GM12878 (cell line): Measurements from ENCODE around the gene CCDC78. TPM values are rescaled to one million over a fixed set of nuclear protein-coding genes. Genes with fewer than 3 reads are reported as not detected.

Source experiments
- ATAC-seq: fragments of 200-7000 bp; cut with Tn5 transposase; 3 replicates; pipeline ENCODE4 v1.9.1; 2020; ENCODE audit warnings: mild to moderate bottlenecking, moderate library complexity
- BruUV-seq: library from RNA; stranded (reverse); fragments of 400-500 nt; replicated peaks from 2 replicates; lab custom pipeline; 2021; lab: Mats Ljungman, UMichigan
- CTCF ChIA-PET: fragments of 300-600 bp; sonication (Branson Sonifier 250); formaldehyde crosslinking; extraction: SDS; loops from one replicate; lab custom pipeline; 2021; ENCODE audit warnings: inconsistent platforms; lab: Yijun Ruan, JAX
- POLR2A ChIA-PET: fragments of 350-600 bp; formaldehyde crosslinking; extraction: SDS; loops from one replicate; lab custom pipeline; 2021; ENCODE audit warnings: inconsistent platforms; lab: Charles Lee
- RAD21 ChIA-PET: fragments of 300-600 bp; sonication (Branson Sonifier 250); formaldehyde crosslinking; loops from one replicate; lab custom pipeline; 2023; ENCODE audit warnings: antibody characterized with exemption; ENCODE audit not compliant: unreplicated experiment; lab: Charles Lee
- SMC1A ChIA-PET: fragments of 300-600 bp; sonication (Branson Sonifier 250); formaldehyde crosslinking; loops from one replicate; lab custom pipeline; 2023; ENCODE audit not compliant: unreplicated experiment, uncharacterized antibody; lab: Charles Lee
- DNase-seq: peaks from one replicate; pipeline ENCODE4 v3.0.0-alpha.2; 2011; ENCODE audit warnings: low read depth, low spot score
- FAIRE-seq: peaks from 3 replicates; lab custom pipeline; 2011; peaks lifted over from hg19 to GRCh38; lab: Jason Lieb, UNC
- H2AFZ ChIP-seq: 2 replicates; pipeline ENCODE4 v1.6.0; 2011; ENCODE audit warnings: low read depth, low read length, control low read depth; ENCODE audit not compliant: control insufficient read depth
- H3K27ac ChIP-seq: 2 replicates; pipeline ENCODE4 v1.5.1; 2011; ENCODE audit warnings: control low read depth; ENCODE audit not compliant: control insufficient read depth, insufficient read depth
- H3K27me3 ChIP-seq, 2 experiments: replicated peaks in 1 of 2; 2 replicates each; pipeline versions ENCODE4 v1.6.0 to v1.6.1; 2011; ENCODE audit warnings: low read length in 1 of 2; ENCODE audit not compliant: control insufficient read depth in 2 of 2, insufficient read depth in 2 of 2
- H3K36me3 ChIP-seq, 2 experiments: 2 replicates each; pipeline ENCODE4 v1.5.1; 2011; ENCODE audit warnings: low read length in 1 of 2; ENCODE audit not compliant: control insufficient read depth in 2 of 2, insufficient read depth in 2 of 2
- H3K4me1 ChIP-seq: 2 replicates; pipeline ENCODE4 v1.6.1; 2011; ENCODE audit warnings: mild to moderate bottlenecking, low read length, moderate library complexity, mixed read lengths; ENCODE audit not compliant: control insufficient read depth, insufficient read depth
- H3K4me2 ChIP-seq: 2 replicates; pipeline ENCODE4 v1.6.0; 2011; ENCODE audit warnings: control low read depth; ENCODE audit not compliant: control insufficient read depth, insufficient read depth
- H3K4me3 ChIP-seq: fragments of 200-600 bp; sonication (generic); 2 replicates; pipeline ENCODE4 v1.5.1; 2016
- H3K79me2 ChIP-seq: 2 replicates; pipeline ENCODE4 v1.6.0; 2011; ENCODE audit warnings: low read length; ENCODE audit not compliant: control insufficient read depth, insufficient read depth
- H3K9ac ChIP-seq: 2 replicates; pipeline ENCODE4 v1.8.0; 2011; ENCODE audit warnings: low read length, control low read depth, mixed read lengths; ENCODE audit not compliant: control insufficient read depth, insufficient read depth
- H3K9me3 ChIP-seq: replicated peaks from 3 replicates; pipeline ENCODE4 v1.5.1; 2011; ENCODE audit warnings: mild to moderate bottlenecking, low read length; ENCODE audit not compliant: control insufficient read depth, insufficient read depth
- H4K20me1 ChIP-seq: 2 replicates; pipeline ENCODE4 v1.6.0; 2011; ENCODE audit not compliant: control insufficient read depth, insufficient read depth
- CHD2 ChIP-seq: IDR thresholded peaks from 2 replicates; pipeline ENCODE4 v1.6.1; 2011; ENCODE audit warnings: low read depth, low read length, improper control_type of control experiment, borderline replicate concordance
- CTCF ChIP-seq, 3 experiments: IDR thresholded peaks in 2 of 3; conservative IDR thresholded peaks in 1 of 3; 2 replicates each; pipeline ENCODE4 v1.5.1; 2011; ENCODE audit warnings: low read depth in 3 of 3, low read length in 3 of 3, mild to moderate bottlenecking in 3 of 3, control low read depth in 2 of 3, moderate library complexity in 2 of 3, inconsistent platforms in 1 of 3, mixed read lengths in 1 of 3; ENCODE audit not compliant: control insufficient read depth in 2 of 3, insufficient read depth in 1 of 3; ENCODE audit errors: extremely low read depth in 1 of 3
- GATAD2B ChIP-seq: fragments of 450-650 bp; conservative IDR thresholded peaks from 2 replicates; pipeline ENCODE4 v1.6.1; 2017; ENCODE audit warnings: low read depth, mild to moderate bottlenecking, moderate library complexity
- IRF5 ChIP-seq: fragments of 450-650 bp; IDR thresholded peaks from 2 replicates; pipeline ENCODE4 v1.6.1; 2017; ENCODE audit warnings: borderline replicate concordance
- MEF2B ChIP-seq: fragments of 450-650 bp; IDR thresholded peaks from 2 replicates; pipeline ENCODE4 v1.6.1; 2018; ENCODE audit warnings: mild to moderate bottlenecking, moderate library complexity; ENCODE audit not compliant: partially characterized antibody, poor library complexity, severe bottlenecking
- MLLT1 ChIP-seq: fragments of 450-650 bp; IDR thresholded peaks from 2 replicates; pipeline ENCODE4 v1.6.1; 2016; ENCODE audit warnings: mild to moderate bottlenecking
- MYC ChIP-seq: IDR thresholded peaks from 2 replicates; pipeline ENCODE4 v1.6.1; 2011; ENCODE audit warnings: mild to moderate bottlenecking, low read length, moderate library complexity, inconsistent platforms; ENCODE audit not compliant: insufficient read depth, insufficient replicate concordance, insufficient read length, severe bottlenecking
- NFYA ChIP-seq: IDR thresholded peaks from 2 replicates; pipeline ENCODE4 v1.6.1; 2011; ENCODE audit warnings: low read depth, mild to moderate bottlenecking, low read length, improper control_type of control experiment, borderline replicate concordance
- NR2F1 ChIP-seq: fragments of 450-650 bp; conservative IDR thresholded peaks from 2 replicates; pipeline ENCODE4 v1.6.1; 2017; ENCODE audit warnings: mild to moderate bottlenecking
- TCF7 ChIP-seq: IDR thresholded peaks from 2 replicates; pipeline ENCODE4 v1.6.1; 2014; ENCODE audit warnings: antibody characterized with exemption, borderline replicate concordance
- ZBED1 ChIP-seq: IDR thresholded peaks from 2 replicates; pipeline ENCODE4 v1.6.1; 2016; ENCODE audit warnings: borderline replicate concordance
- WGBS: methylation state at CpG from one replicate; pipeline ENCODE4 v1.1.6; 2016; ENCODE audit warnings: low lambda C conversion rate; ENCODE audit not compliant: insufficient replicate concordance, insufficient coverage; ENCODE audit errors: missing lambda C conversion rate; 5-methylcytosine and 5-hydroxymethylcytosine counted together
- in situ Hi-C: fragments of 300-500 bp; cut with MboI; formaldehyde crosslinking; loops from 9 replicates; pipeline ENCODE4 v1.14.3; 2018; ENCODE audit warnings: mixed read lengths
- intact Hi-C: fragments of 100-400 bp; cut with micrococcal nuclease; formaldehyde crosslinking; loops from one replicate; pipeline ENCODE4 v1.14.2; 2022; ENCODE audit not compliant: unreplicated experiment
- polyA plus RNA-seq, 11 experiments: library from polyadenylated mRNA; depleted of rRNA in 4 of 11; unstranded in 6 of 11; stranded (reverse) in 5 of 11; fragments of >200 nt; fragmentation: Nextera tagmentation in 4 of 11; fragmentation: Illumina TruSeq in 1 of 11; extraction: Ambion mirVana in 4 of 11; extraction: Trizol in 1 of 11; gene quantifications; 1 replicate in 1 of 11; 2 replicates in 10 of 11; pipeline versions ENCODE4 v1.2.1 to v1.2.3, GENCODE V29; 2011 to 2016; ENCODE audit warnings: inconsistent platforms in 2 of 11, missing spikeins in 2 of 11, low read depth in 1 of 11
- total RNA-seq, 4 experiments: library from RNA; depleted of rRNA in 3 of 4; stranded (reverse); fragments of >200 nt in 3 of 4; fragmentation: Illumina TruSeq in 1 of 4; extraction: Trizol in 1 of 4; gene quantifications; 2 replicates each; pipeline versions ENCODE4 v1.2.1 to v1.2.3, GENCODE V29; 2013 to 2021

The CCDC78 gene
- total and polyA plus RNA-seq, 10 of the 15 experiments (the other 5 are each of a cell fraction or from before 2014, with no cell fraction given) = 0.10 to 26.2 (median 5.4) TPM

- WGBS = 21% methylated on average over 14 of the region's 14 CpGs
- no peak for TF ChIP-seq NFYA
- no peak for TF ChIP-seq MYC
- no peak for TF ChIP-seq GATAD2B
- in situ Hi-C loops = no loop called here
- intact Hi-C loops = no loop called here
- ATAC-seq = no peak
- Histone ChIP-seq H3K79me2 (no peaks in the 10 kb centered on the region), H3K4me1 (no peaks in the 10 kb centered on the region), H2AFZ (no peak overlapping the region), H3K4me2 (no peak overlapping the region), H4K20me1 (no peaks in the 10 kb centered on the region), H3K4me3 (no peak overlapping the region), H3K9ac (no peak overlapping the region), H3K36me3 (no peaks in the 10 kb centered on the region), H3K27me3 (peaks cover 0 to 9% of the 10 kb centered on the region in 2 experiments; a peak in 2 of 4 replicates), H3K27ac (no peak overlapping the region), H3K9me3 (no peaks in the 10 kb centered on the region)
- SMC1A ChIA-PET = no interaction called here
- FAIRE-seq = no peak
- CTCF ChIA-PET = no interaction called here
- no TSS peak for BruUV-seq
- DNase-seq = no peak
- POLR2A ChIA-PET = no interaction called here
- RAD21 ChIA-PET = no interaction called here
Measured at GRCh38 chr16:707062-707538, 19.1 kb downstream of the CCDC78 start.

- intact Hi-C loops (no loop called here), in situ Hi-C loops (no loop called here)
- Histone ChIP-seq H3K9me3 (no peaks in the 10 kb centered on the region), H3K9ac (no peak overlapping the region), H2AFZ (no peak overlapping the region), H3K36me3 (no peaks in the 10 kb centered on the region), H3K27ac (no peak overlapping the region), H3K4me1 (no peaks in the 10 kb centered on the region), H3K4me3 (no peak overlapping the region), H3K27me3 (peaks cover 0 to 11% of the 10 kb centered on the region in 2 experiments; a peak in 2 of 4 replicates), H3K79me2 (no peaks in the 10 kb centered on the region), H3K4me2 (no peak overlapping the region), H4K20me1 (no peaks in the 10 kb centered on the region)
- BruUV-seq = no TSS peak
- CTCF ChIA-PET = no interaction called here
- RAD21 ChIA-PET = no interaction called here
- ATAC-seq (no peak), DNase-seq (no peak), FAIRE-seq (no peak)
- SMC1A ChIA-PET = no interaction called here
- WGBS = 8% methylated on average over 39 of the region's 49 CpGs
- POLR2A ChIA-PET = no interaction called here
- TF ChIP-seq IRF5 = no peak
- no peak for TF ChIP-seq NR2F1
- no peak for TF ChIP-seq CTCF (IDR thresholded peaks at IDR 0.05 in 2 of 3, conservative IDR thresholded peaks at IDR 0.05 in 1 of 3; ENCODE audit: control insufficient read depth in 2 of 3, extremely low read depth in 1 of 3, insufficient read depth in 1 of 3, low read depth in 3 of 3, low read length in 3 of 3)
- no peak for TF ChIP-seq MLLT1
- TF ChIP-seq TCF7 = no peak
- no peak for TF ChIP-seq MEF2B
- TF ChIP-seq ZBED1 = no peak
- TF ChIP-seq CHD2 = no peak
Measured at GRCh38 chr16:706189-707061, 19.8 kb downstream of the CCDC78 start.
